Loucy (cell line): Measurements from ENCODE around the gene LIPN.
A peak's percentile ranks its signal among the peaks of the same experiment; 100 is the strongest.

ENCODE experiments used
- H2AFZ ChIP-seq: fragments of 200-600 bp; sonication (generic); 2 replicates; pipeline ENCODE4 v1.6.0; 2016; ENCODE audit warnings: antibody characterized with exemption, mild to moderate bottlenecking, low read length, moderate library complexity
- H3F3A ChIP-seq: fragments of 200-600 bp; 2 replicates; pipeline ENCODE4 v1.6.0; 2016; ENCODE audit warnings: antibody characterized with exemption, low read depth, mild to moderate bottlenecking
- H3K27me3 ChIP-seq: fragments of 200-600 bp; sonication (generic); 2 replicates; pipeline ENCODE4 v1.6.1; 2014; ENCODE audit warnings: low read length, mild to moderate bottlenecking; ENCODE audit not compliant: insufficient read depth, poor library complexity, severe bottlenecking
- H3K36me3 ChIP-seq: fragments of 200-600 bp; sonication (generic); 2 replicates; pipeline ENCODE4 v1.6.1; 2016; ENCODE audit warnings: low read length; ENCODE audit not compliant: insufficient read depth
- H3K4me1 ChIP-seq: fragments of 200-600 bp; sonication (generic); 2 replicates; pipeline ENCODE4 v1.5.1; 2014; ENCODE audit warnings: low read length, mild to moderate bottlenecking; ENCODE audit not compliant: insufficient read depth, poor library complexity, severe bottlenecking
- H3K4me2 ChIP-seq: fragments of 200-600 bp; sonication (generic); 2 replicates; pipeline ENCODE4 v1.6.0; 2014; ENCODE audit warnings: antibody characterized with exemption, low read length, low read depth, mild to moderate bottlenecking; ENCODE audit not compliant: poor library complexity, severe bottlenecking
- H3K4me3 ChIP-seq: fragments of 200-600 bp; sonication (generic); 2 replicates; pipeline ENCODE4 v1.5.1; 2014; ENCODE audit warnings: low read length, mild to moderate bottlenecking, mixed read lengths; ENCODE audit not compliant: poor library complexity, severe bottlenecking
- H3K79me2 ChIP-seq: fragments of 200-600 bp; sonication (generic); 2 replicates; pipeline ENCODE4 v1.6.1; 2014; ENCODE audit warnings: low read length; ENCODE audit not compliant: insufficient read depth
- H3K9ac ChIP-seq: fragments of 200-600 bp; sonication (generic); 2 replicates; pipeline ENCODE4 v1.6.0; 2014; ENCODE audit warnings: mild to moderate bottlenecking, low read depth, low read length, moderate library complexity; ENCODE audit not compliant: poor library complexity, severe bottlenecking
- H3K9me2 ChIP-seq: fragments of 200-600 bp; sonication (generic); replicated peaks from 2 replicates; pipeline ENCODE4 v1.6.1; 2016; ENCODE audit warnings: low read depth, low read length, mixed read lengths
- H3K9me3 ChIP-seq: fragments of 200-600 bp; sonication (generic); 2 replicates; pipeline ENCODE4 v1.6.1; 2014; ENCODE audit warnings: mild to moderate bottlenecking, antibody characterized with exemption, low read length, low read depth; ENCODE audit not compliant: insufficient read depth
- H4K20me1 ChIP-seq: fragments of 200-600 bp; sonication (generic); 2 replicates; pipeline ENCODE4 v1.6.0; 2014; ENCODE audit warnings: antibody characterized with exemption, low read length, mild to moderate bottlenecking; ENCODE audit not compliant: insufficient read depth, poor library complexity, severe bottlenecking
- EZH2phosphoT487 ChIP-seq: fragments of 200-600 bp; IDR thresholded peaks from 2 replicates; pipeline ENCODE4 v1.6.1; 2018; ENCODE audit warnings: antibody characterized with exemption, mild to moderate bottlenecking, moderate library complexity, borderline replicate concordance
- TF ChIP-seq, protein P1 (sequence below): fragments of 200-600 bp; sonication (generic); conservative IDR thresholded peaks from 2 replicates; pipeline ENCODE4 v1.5.1; 2014; ENCODE audit warnings: mild to moderate bottlenecking, antibody characterized with exemption, low read length

The LIPN gene

DNA sequence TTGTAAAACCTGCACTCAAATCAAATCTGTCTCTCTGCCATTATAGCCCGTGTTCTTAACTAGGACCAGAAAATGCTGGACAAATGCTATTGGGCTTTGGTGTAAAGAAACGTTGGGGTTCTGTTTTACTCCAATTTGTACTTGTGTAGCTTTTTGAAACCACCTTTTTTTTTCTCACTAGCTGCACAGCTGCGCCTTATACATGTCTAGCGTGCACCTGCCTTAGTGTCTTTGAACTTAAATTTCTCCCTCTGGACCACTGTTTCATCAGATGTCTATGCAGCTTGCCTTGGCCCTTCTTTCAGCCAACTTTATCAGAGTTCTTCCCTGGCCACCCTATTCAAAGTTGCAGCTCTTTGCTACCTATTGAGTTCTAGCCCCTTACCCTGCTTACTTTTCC, 49.8 kb downstream of the LIPN start:
- no peak overlapping the region for H3K4me3 ChIP-seq
- H2AFZ ChIP-seq = no peak overlapping the region
- peaks cover 6% of the 10 kb centered on the region for H3K4me1 ChIP-seq
- no peaks in the 10 kb centered on the region for H3K27me3 ChIP-seq
- H3K36me3 ChIP-seq = no peaks in the 10 kb centered on the region
- no peaks in the 10 kb centered on the region for H3K9me3 ChIP-seq
- H3F3A ChIP-seq = no peaks in the 10 kb centered on the region
- no peak overlapping the region for H3K9ac ChIP-seq
- no peaks in the 10 kb centered on the region for H3K79me2 ChIP-seq
- TF ChIP-seq EZH2phosphoT487 = no peak
- TF ChIP-seq, protein P1, sequence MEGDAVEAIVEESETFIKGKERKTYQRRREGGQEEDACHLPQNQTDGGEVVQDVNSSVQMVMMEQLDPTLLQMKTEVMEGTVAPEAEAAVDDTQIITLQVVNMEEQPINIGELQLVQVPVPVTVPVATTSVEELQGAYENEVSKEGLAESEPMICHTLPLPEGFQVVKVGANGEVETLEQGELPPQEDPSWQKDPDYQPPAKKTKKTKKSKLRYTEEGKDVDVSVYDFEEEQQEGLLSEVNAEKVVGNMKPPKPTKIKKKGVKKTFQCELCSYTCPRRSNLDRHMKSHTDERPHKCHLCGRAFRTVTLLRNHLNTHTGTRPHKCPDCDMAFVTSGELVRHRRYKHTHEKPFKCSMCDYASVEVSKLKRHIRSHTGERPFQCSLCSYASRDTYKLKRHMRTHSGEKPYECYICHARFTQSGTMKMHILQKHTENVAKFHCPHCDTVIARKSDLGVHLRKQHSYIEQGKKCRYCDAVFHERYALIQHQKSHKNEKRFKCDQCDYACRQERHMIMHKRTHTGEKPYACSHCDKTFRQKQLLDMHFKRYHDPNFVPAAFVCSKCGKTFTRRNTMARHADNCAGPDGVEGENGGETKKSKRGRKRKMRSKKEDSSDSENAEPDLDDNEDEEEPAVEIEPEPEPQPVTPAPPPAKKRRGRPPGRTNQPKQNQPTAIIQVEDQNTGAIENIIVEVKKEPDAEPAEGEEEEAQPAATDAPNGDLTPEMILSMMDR = no peak
- no peaks in the 10 kb centered on the region for H4K20me1 ChIP-seq
- H3K9me2 ChIP-seq = no peaks in the 10 kb centered on the region
- no peak overlapping the region for H3K4me2 ChIP-seq

DNA sequence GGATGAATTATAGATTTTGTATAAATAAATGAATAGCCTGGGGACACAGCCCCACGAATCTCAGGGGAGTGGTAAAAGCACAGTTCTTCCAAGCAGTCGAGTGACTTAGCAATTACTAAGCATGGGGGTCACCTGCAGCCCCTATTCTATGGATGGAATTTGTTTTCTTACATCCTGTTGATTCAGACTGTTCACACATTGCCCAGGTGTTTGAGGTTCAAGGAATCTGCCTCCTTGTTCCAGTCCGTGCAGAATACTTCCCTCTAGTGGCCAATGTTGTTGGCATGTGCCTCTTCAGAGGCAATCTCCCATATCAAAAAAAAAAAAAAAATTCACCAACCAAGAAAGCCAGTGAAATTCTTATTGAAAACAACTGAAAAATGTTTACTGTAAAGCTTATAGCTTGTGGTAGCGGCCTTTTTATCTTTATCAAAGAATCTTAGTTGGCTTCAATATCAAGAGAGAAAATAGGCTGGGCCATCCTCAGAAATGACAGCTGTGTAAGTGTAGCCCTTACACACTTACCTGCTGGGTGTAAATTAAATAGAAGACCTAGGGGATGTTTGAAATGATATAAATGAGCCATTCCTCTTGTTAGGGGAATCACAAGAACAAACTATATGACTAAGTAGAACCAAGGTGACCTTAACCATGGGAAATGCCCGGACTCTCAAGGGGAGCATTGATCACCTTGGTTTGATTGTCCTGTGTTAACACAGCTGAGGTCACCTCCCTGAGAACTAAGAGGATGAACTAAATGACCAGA, 50.6 kb downstream of the LIPN start:
- Histone ChIP-seq H2AFZ (no peak overlapping the region), H3K9me2 (no peaks in the 10 kb centered on the region), H3K4me1 (peaks cover 2% of the 10 kb centered on the region), H3K79me2 (no peaks in the 10 kb centered on the region), H3K9ac (no peak overlapping the region), H3K4me2 (no peak overlapping the region), H4K20me1 (no peaks in the 10 kb centered on the region), H3K9me3 (no peaks in the 10 kb centered on the region), H3F3A (no peaks in the 10 kb centered on the region), H3K27me3 (no peaks in the 10 kb centered on the region), H3K4me3 (no peak overlapping the region), H3K36me3 (no peaks in the 10 kb centered on the region)
- TF ChIP-seq EZH2phosphoT487 = no peak
- TF ChIP-seq, protein P1 = peak; percentile 94

DNA sequence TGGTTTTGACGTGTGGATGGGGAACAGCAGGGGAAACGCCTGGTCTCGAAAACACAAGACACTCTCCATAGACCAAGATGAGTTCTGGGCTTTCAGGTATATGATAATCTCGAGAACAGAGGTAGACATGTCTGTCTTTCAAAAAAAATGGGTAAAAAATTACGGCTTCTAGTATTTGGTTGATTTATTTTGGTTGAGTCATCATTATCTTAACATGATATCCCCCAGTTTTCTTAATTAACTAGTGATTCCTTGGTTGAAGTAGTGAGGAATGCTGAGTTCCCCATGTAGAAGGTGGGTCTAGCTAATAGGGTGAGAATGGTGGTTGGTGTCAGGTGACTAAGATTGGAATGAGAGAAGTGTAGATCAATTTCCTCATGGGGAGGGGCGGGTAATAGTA, 53.4 kb downstream of the LIPN start:
- Histone ChIP-seq H2AFZ (no peak overlapping the region), H3K9me3 (no peaks in the 10 kb centered on the region), H3K9me2 (no peaks in the 10 kb centered on the region), H3K4me3 (no peak overlapping the region), H3K27me3 (no peaks in the 10 kb centered on the region), H3K79me2 (no peaks in the 10 kb centered on the region), H3K4me1 (no peaks in the 10 kb centered on the region), H3K4me2 (no peak overlapping the region), H3K36me3 (no peaks in the 10 kb centered on the region), H3K9ac (no peak overlapping the region), H3F3A (no peaks in the 10 kb centered on the region), H4K20me1 (no peaks in the 10 kb centered on the region)
- TF ChIP-seq, protein P1 = no peak
- no peak for TF ChIP-seq EZH2phosphoT487
